ENCODE data around the gene ARL5C.

GRCh38 chr17:39196241-39196807, 30.4 kb upstream of the ARL5C start:
- TF ChIP-seq TSHZ2 (CRISPR knock-in tag; IDR thresholded peaks at IDR 0.05) (no peak), BACH2 (CRISPR knock-in tag; IDR thresholded peaks at IDR 0.05; ENCODE audit: borderline replicate concordance) (no peak), ISL1 (CRISPR knock-in tag; IDR thresholded peaks at IDR 0.05) (no peak), CREB5 (CRISPR knock-in tag; IDR thresholded peaks at IDR 0.05; ENCODE audit: low read depth) (no peak), TCF4 (CRISPR knock-in tag; IDR thresholded peaks at IDR 0.05; ENCODE audit: borderline replicate concordance) (no peak), ZC3H10 (CRISPR knock-in tag; IDR thresholded peaks at IDR 0.05) (no peak), ESRRG (CRISPR knock-in tag; IDR thresholded peaks at IDR 0.05) (no peak)
